Measurements from ENCODE around the gene UBA3. TPM values are rescaled to one million over a fixed set of nuclear protein-coding genes. Genes with fewer than 3 reads are reported as not detected.

UBA3 gene
- total RNA-seq, 2 donors from 2014 or later = 74.6 to 76.6 TPM

DNA sequence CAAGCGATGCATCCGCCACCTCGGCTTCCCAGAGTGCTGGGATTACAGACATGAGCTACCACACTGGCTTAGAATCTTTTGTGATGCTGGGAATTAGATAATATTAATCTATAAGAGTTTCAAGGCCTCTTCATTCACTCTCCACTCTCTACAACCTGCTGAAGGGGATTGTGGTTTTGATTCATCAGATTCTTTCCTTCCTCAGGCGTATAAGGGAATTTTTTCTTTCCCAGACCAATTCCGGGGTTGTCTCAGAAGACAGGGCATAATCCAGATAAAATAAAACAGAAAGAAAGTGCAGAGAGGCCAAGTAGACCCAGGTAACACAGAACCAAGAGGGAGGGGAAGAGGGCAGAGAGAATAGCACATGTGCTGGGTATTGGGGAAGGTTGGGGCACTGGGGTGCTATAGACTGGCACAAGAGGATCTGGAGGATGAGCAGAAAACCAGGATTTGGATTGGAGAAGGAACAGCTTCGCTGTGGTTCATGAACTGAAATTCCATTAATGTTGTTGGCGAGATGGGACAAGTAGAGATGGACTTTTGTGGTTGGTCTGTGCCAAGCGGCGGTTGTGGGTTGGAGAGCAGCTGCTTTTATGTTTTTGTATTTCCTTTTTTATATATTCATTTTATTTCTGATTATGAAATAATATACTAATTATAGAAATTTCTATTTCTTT lies 17.4 kb upstream of the UBA3 start:
- peaks cover 11% of the 10 kb centered on the region for H3K36me3 Mint-ChIP-seq (ENCODE audit: low read depth)

DNA sequence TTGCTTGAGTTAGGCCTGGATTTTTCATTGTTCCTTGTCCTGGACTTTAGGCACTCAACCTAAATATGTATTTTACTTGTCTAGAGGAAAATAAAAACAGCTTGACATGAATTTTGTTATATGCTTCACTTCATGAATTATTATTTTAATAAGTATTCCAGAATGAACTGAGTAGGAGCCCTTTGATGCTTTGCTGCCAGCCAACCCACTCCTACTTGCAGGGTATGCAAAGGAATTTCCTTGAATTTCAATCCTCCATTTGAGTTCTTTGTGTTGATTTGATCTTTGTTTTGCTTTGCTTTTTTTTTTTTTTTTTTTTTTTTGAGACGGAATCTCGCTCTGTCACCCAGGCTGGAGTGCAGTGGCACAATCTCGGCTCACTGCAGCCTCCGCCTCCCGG lies 16.1 kb upstream of the UBA3 start:
- Histone ChIP-seq H3K27me3 (ENCODE audit: control insufficient read depth, insufficient read depth, low read length, poor library complexity, severe bottlenecking) (no peaks in the 10 kb centered on the region), H3K4me1 (ENCODE audit: control insufficient read depth, insufficient read depth, low read length) (no peaks in the 10 kb centered on the region), H3K36me3 (ENCODE audit: control insufficient read depth, insufficient read depth, low read length) (no peaks in the 10 kb centered on the region), H3K9ac (ENCODE audit: extremely low read depth, low read length, poor library complexity, severe bottlenecking) (no peak overlapping the region), H3K4me3 (ENCODE audit: low read length) (no peak overlapping the region), H3K9me3 (ENCODE audit: control insufficient read depth, low read length) (no peaks in the 10 kb centered on the region), H3K27ac (ENCODE audit: low read depth, low read length) (no peak overlapping the region)
- Mint-ChIP-seq H3K36me3 (ENCODE audit: low read depth) (peaks cover 3% of the 10 kb centered on the region), H3K27ac (no peak overlapping the region), H3K9me3 (no peaks in the 10 kb centered on the region), H3K4me3 (no peak overlapping the region), H3K4me1 (peaks cover 5% of the 10 kb centered on the region), H3K27me3 (ENCODE audit: insufficient read depth) (no peaks in the 10 kb centered on the region)
- TF ChIP-seq, protein P1, sequence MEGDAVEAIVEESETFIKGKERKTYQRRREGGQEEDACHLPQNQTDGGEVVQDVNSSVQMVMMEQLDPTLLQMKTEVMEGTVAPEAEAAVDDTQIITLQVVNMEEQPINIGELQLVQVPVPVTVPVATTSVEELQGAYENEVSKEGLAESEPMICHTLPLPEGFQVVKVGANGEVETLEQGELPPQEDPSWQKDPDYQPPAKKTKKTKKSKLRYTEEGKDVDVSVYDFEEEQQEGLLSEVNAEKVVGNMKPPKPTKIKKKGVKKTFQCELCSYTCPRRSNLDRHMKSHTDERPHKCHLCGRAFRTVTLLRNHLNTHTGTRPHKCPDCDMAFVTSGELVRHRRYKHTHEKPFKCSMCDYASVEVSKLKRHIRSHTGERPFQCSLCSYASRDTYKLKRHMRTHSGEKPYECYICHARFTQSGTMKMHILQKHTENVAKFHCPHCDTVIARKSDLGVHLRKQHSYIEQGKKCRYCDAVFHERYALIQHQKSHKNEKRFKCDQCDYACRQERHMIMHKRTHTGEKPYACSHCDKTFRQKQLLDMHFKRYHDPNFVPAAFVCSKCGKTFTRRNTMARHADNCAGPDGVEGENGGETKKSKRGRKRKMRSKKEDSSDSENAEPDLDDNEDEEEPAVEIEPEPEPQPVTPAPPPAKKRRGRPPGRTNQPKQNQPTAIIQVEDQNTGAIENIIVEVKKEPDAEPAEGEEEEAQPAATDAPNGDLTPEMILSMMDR (conservative IDR thresholded peaks at IDR 0.05) = no peak
- DNase-seq = no peak
- 82 to 93% methylated on average over 2 to 5 of the region's 5 CpGs for WGBS, 2 experiments (ENCODE audit: insufficient coverage in 1 of 2, insufficient read length in 1 of 2)

More for the DNA sequence above, 17.4 kb upstream of the UBA3 start:
- Histone ChIP-seq H3K27me3 (ENCODE audit: control insufficient read depth, insufficient read depth, low read length, poor library complexity, severe bottlenecking) (no peaks in the 10 kb centered on the region), H3K9ac (ENCODE audit: extremely low read depth, low read length, poor library complexity, severe bottlenecking) (no peak overlapping the region), H3K4me3 (ENCODE audit: low read length) (no peak overlapping the region), H3K9me3 (ENCODE audit: control insufficient read depth, low read length) (no peaks in the 10 kb centered on the region), H3K4me1 (ENCODE audit: control insufficient read depth, insufficient read depth, low read length) (no peaks in the 10 kb centered on the region), H3K36me3 (ENCODE audit: control insufficient read depth, insufficient read depth, low read length) (peaks cover 8% of the 10 kb centered on the region), H3K27ac (ENCODE audit: low read depth, low read length) (no peak overlapping the region)
- H3K27ac Mint-ChIP-seq = no peak overlapping the region
- no peak overlapping the region for H3K4me3 Mint-ChIP-seq
- TF ChIP-seq, protein P1 (conservative IDR thresholded peaks at IDR 0.05) = no peak
- DNase-seq = no peak
- no peaks in the 10 kb centered on the region for H3K9me3 Mint-ChIP-seq
- H3K27me3 Mint-ChIP-seq (ENCODE audit: insufficient read depth) = no peaks in the 10 kb centered on the region
- 94 to 100% methylated on average over 3 to 9 of the region's 9 CpGs for WGBS, 2 experiments (ENCODE audit: insufficient coverage in 1 of 2, insufficient read length in 1 of 2)
- no peaks in the 10 kb centered on the region for H3K4me1 Mint-ChIP-seq

DNA sequence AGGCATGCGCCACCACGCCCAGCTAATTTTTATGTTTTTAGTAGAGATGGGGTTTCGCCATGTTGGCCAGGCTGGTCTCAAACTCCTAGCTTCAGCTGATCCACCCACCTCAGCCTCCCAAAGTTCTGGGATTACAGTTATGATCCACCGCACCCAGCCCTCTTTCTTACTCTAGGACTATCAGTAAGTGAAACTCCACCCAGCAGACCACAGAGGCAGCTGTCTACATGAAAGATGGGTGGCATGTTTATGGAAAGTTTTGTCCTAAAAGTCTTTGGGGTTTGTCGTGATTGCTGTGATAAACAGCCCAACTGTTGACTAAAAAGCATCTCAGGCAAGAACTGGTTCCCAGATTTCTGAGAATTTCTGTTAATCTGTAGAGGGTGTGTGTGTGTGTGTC lies 15.5 kb upstream of the UBA3 start:
- Histone ChIP-seq H3K9ac (ENCODE audit: extremely low read depth, low read length, poor library complexity, severe bottlenecking) (no peak overlapping the region), H3K27me3 (ENCODE audit: control insufficient read depth, insufficient read depth, low read length, poor library complexity, severe bottlenecking) (no peaks in the 10 kb centered on the region), H3K9me3 (ENCODE audit: control insufficient read depth, low read length) (no peaks in the 10 kb centered on the region), H3K27ac (ENCODE audit: low read depth, low read length) (no peak overlapping the region), H3K4me3 (ENCODE audit: low read length) (no peak overlapping the region), H3K36me3 (ENCODE audit: control insufficient read depth, insufficient read depth, low read length) (no peaks in the 10 kb centered on the region), H3K4me1 (ENCODE audit: control insufficient read depth, insufficient read depth, low read length) (no peaks in the 10 kb centered on the region)
- 73 to 96% methylated on average over 2 to 5 of the region's 5 CpGs for WGBS, 2 experiments (ENCODE audit: insufficient coverage in 1 of 2, insufficient read length in 1 of 2)
- Mint-ChIP-seq H3K4me3 (no peak overlapping the region), H3K27ac (no peak overlapping the region), H3K9me3 (no peaks in the 10 kb centered on the region), H3K27me3 (ENCODE audit: insufficient read depth) (no peaks in the 10 kb centered on the region), H3K36me3 (ENCODE audit: low read depth) (peaks cover 3% of the 10 kb centered on the region), H3K4me1 (peaks cover 5% of the 10 kb centered on the region)
- no peak for DNase-seq
- TF ChIP-seq, protein P1 (conservative IDR thresholded peaks at IDR 0.05) = no peak

All from endodermal cell (in vitro differentiated cells).